BE2C (cell line): Measurements from ENCODE around the gene PEAK1.

Experiments used
- DNase-seq: peaks from one replicate; pipeline ENCODE4 v3.0.0-alpha.2; 2020
- H3K27me3 ChIP-seq: fragments of 250-450 bp; sonication (Bioruptor Pico); 2 replicates; pipeline ENCODE4 v1.5.1; 2020; ENCODE audit warnings: mild to moderate bottlenecking
- H3K36me3 ChIP-seq: fragments of 250-450 bp; sonication (Bioruptor Pico); 2 replicates; pipeline ENCODE4 v1.5.1; 2020; ENCODE audit warnings: mild to moderate bottlenecking
- H3K4me1 ChIP-seq: fragments of 250-450 bp; sonication (Bioruptor Pico); 2 replicates; pipeline ENCODE4 v1.5.1; 2020
- H3K4me3 ChIP-seq: 2 replicates; pipeline ENCODE4 v1.5.1; 2011; ENCODE audit warnings: low read depth, low read length
- H3K9me3 ChIP-seq: fragments of 250-450 bp; sonication (Bioruptor Pico); 2 replicates; pipeline ENCODE4 v1.5.1; 2020
- CTCF ChIP-seq: IDR thresholded peaks from 2 replicates; pipeline ENCODE4 v1.5.1; 2012; ENCODE audit warnings: mild to moderate bottlenecking, low read depth, low read length

PEAK1 gene

GRCh38 chr15:77430213-77430612, 10.3 kb upstream of the PEAK1 start:
- no peak for TF ChIP-seq CTCF
- H3K9me3 ChIP-seq, result no peaks in the 10 kb centered on the region
- no peaks in the 10 kb centered on the region for H3K4me1 ChIP-seq

GRCh38 chr15:77426871-77427270, 7.0 kb upstream of the PEAK1 start:
- Histone ChIP-seq H3K27me3 (no peaks in the 10 kb centered on the region), H3K4me3 (no peak overlapping the region), H3K9me3 (no peaks in the 10 kb centered on the region), H3K36me3 (no peaks in the 10 kb centered on the region), H3K4me1 (no peaks in the 10 kb centered on the region)
- DNase-seq, result no peak
- TF ChIP-seq CTCF, result no peak

More at GRCh38 chr15:77430213-77430612, 10.3 kb upstream of the PEAK1 start:
- Histone ChIP-seq H3K27me3 (no peaks in the 10 kb centered on the region), H3K36me3 (no peaks in the 10 kb centered on the region), H3K4me3 (no peak overlapping the region)
- DNase-seq, result no peak

GRCh38 chr15:77426377-77426776, 6.5 kb upstream of the PEAK1 start:
- DNase-seq, result no peak
- Histone ChIP-seq H3K4me3 (no peak overlapping the region), H3K9me3 (no peaks in the 10 kb centered on the region), H3K36me3 (no peaks in the 10 kb centered on the region), H3K27me3 (no peaks in the 10 kb centered on the region), H3K4me1 (no peaks in the 10 kb centered on the region)
- no peak for TF ChIP-seq CTCF

- H3K4me1 ChIP-seq, result no peaks in the 10 kb centered on the region
- no peaks in the 10 kb centered on the region for H3K9me3 ChIP-seq
- TF ChIP-seq CTCF, result no peak
- H3K36me3 ChIP-seq, result no peaks in the 10 kb centered on the region
- no peak for DNase-seq
- H3K27me3 ChIP-seq, result no peaks in the 10 kb centered on the region
- no peak overlapping the region for H3K4me3 ChIP-seq
Measured at GRCh38 chr15:77425104-77425503, 5.2 kb upstream of the PEAK1 start.

GRCh38 chr15:77421370-77421700, 1.4 kb upstream of the PEAK1 start:
- peaks cover 8% of the 10 kb centered on the region; the same call in 1 of the 2 replicates for H3K27me3 ChIP-seq

More at GRCh38 chr15:77421370-77421700, 1.4 kb upstream of the PEAK1 start:
- Histone ChIP-seq H3K36me3 (no peaks in the 10 kb centered on the region), H3K4me3 (peak overlapping the region; percentile 72), H3K4me1 (no peaks in the 10 kb centered on the region), H3K9me3 (no peaks in the 10 kb centered on the region)
- DNase-seq, result no peak
- no peak for TF ChIP-seq CTCF
